H1 (cell line): Measurements from ENCODE around the gene ARID5B. TPM values are rescaled to one million over a fixed set of nuclear protein-coding genes. Genes with fewer than 3 reads are reported as not detected.

Source experiments
- YY1 ChIP-seq: IDR thresholded peaks from 2 replicates; pipeline ENCODE4 v1.6.1; 2011; ENCODE audit warnings: low read depth, mild to moderate bottlenecking, low read length
- polyA plus RNA-seq, 7 experiments: library from polyadenylated mRNA; depleted of rRNA in 3 of 7; stranded (reverse) in 5 of 7; unstranded in 2 of 7; fragments of >200 nt in 5 of 7; fragments of 200-250 nt in 2 of 7; gene quantifications; 1 replicate in 5 of 7; 2 replicates in 1 of 7; 4 replicates in 1 of 7; pipeline versions ENCODE4 v1.2.1 to v1.2.3, GENCODE V29; 2011 to 2013; ENCODE audit warnings: missing spikeins in 2 of 7, mixed read lengths in 2 of 7
- total RNA-seq: library from RNA; stranded (reverse); fragmentation: NEBNext Ultra II Directional; extraction: Animal tissue kit (Norgen Biotek cat#: 25700); gene quantifications from 2 replicates; pipeline ENCODE4 v1.2.1, GENCODE V29; 2021

ARID5B gene
- total and polyA plus RNA-seq, 2 of the 8 experiments (the other 6 are each of a cell fraction or from before 2014, with no cell fraction given), result 0.21 to 1.1 TPM

DNA sequence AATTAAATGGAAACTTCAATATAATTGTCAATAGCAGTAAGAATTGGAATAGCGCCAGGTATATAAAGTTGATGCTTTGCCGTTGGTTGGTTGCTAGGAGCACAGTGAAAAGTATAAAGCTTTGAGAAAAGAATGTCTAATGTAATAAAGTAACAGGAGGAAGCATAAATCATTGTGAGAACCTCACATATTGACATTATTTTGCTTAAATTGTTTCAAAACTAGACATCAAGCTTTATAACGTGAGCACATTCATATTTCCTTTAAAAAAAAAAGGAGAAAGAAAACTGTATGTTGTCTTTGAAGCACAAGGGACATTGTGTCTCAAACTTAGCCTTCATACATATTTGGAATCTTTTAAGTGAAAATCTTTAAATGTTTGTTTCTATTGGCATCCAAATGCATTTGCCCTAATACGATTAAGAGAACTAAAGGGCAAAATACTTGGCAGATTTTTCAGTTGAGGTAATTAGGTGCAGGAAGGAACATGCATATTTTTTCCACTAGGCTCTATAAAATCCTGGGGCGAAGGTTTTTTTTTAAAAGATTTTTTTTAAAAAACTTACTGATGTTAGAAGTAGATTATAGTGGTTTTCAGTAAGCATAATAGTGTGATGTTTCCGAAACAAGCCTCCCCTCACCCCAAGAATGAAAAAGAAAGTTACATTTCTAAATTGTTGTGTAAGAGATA is 92.4 kb downstream of the ARID5B start (continued):
- TF ChIP-seq YY1, result no peak
